Measurements from ENCODE around the gene NLRP7. TPM values are rescaled to one million over a fixed set of nuclear protein-coding genes. Genes with fewer than 3 reads are reported as not detected.
"Not testable (repeated sequence)": the region's sequence is repeated elsewhere in the genome, so short reads cannot be mapped to it uniquely, and the experiment has no call there.

The NLRP7 gene
- total RNA-seq, 2 donors from 2014 or later, result 7.6 TPM; not detected in 1

DNA sequence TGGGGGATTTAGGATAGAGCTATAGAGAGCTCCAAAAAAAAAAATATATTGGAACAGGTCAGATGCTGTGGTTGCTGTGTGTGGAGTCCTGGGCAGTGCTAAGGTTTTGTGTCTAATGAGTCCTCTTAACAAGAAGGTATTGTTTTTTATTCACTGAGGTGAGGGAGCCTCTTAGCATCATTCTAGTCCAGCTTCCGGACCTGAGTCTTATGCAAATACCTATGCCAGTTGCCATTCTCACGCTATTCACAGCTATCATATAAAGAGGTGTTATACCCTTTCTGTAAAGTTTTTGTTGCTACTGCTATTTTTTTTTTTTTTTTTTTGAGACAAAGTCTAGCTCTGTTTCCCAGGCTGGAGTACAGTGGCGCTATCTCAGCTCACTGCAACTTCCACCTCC, 20.3 kb upstream of the NLRP7 start:
- H3K9me3 ChIP-seq, result no peaks in the 10 kb centered on the region
- no peak overlapping the region for H3K4me3 ChIP-seq
- H3K27me3 ChIP-seq (replicated peaks; ENCODE audit: insufficient read depth), result no peaks in the 10 kb centered on the region
- H3K36me3 ChIP-seq, result no peaks in the 10 kb centered on the region
- TF ChIP-seq POLR2AphosphoS5 (IDR thresholded peaks at IDR 0.05) (no peak), POLR2A (IDR thresholded peaks at IDR 0.05) (no peak)
- TF ChIP-seq, protein P1, sequence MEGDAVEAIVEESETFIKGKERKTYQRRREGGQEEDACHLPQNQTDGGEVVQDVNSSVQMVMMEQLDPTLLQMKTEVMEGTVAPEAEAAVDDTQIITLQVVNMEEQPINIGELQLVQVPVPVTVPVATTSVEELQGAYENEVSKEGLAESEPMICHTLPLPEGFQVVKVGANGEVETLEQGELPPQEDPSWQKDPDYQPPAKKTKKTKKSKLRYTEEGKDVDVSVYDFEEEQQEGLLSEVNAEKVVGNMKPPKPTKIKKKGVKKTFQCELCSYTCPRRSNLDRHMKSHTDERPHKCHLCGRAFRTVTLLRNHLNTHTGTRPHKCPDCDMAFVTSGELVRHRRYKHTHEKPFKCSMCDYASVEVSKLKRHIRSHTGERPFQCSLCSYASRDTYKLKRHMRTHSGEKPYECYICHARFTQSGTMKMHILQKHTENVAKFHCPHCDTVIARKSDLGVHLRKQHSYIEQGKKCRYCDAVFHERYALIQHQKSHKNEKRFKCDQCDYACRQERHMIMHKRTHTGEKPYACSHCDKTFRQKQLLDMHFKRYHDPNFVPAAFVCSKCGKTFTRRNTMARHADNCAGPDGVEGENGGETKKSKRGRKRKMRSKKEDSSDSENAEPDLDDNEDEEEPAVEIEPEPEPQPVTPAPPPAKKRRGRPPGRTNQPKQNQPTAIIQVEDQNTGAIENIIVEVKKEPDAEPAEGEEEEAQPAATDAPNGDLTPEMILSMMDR (IDR thresholded peaks at IDR 0.05), result no peak
- H3K27ac ChIP-seq, result no peak overlapping the region
- no peaks in the 10 kb centered on the region for H3K4me1 ChIP-seq (replicated peaks)
- 85% methylated on average over 3 of the region's 3 CpGs for WGBS
- intact Hi-C loops (cut with DNase I), result no loop called here
- no peak for DNase-seq (ENCODE audit: low spot score)

- H3K27me3 ChIP-seq (replicated peaks; ENCODE audit: insufficient read depth); H3K4me1 ChIP-seq (replicated peaks); intact Hi-C loops (cut with DNase I); H3K36me3 ChIP-seq; H3K9me3 ChIP-seq; H3K27ac ChIP-seq; DNase-seq (ENCODE audit: low spot score); H3K4me3 ChIP-seq: not testable (repeated sequence)
- WGBS, result no CpG with 5 or more reads among the region's 15 CpGs
Measured at GRCh38 chr19:54965055-54965454, 17.7 kb upstream of the NLRP7 start.

DNA sequence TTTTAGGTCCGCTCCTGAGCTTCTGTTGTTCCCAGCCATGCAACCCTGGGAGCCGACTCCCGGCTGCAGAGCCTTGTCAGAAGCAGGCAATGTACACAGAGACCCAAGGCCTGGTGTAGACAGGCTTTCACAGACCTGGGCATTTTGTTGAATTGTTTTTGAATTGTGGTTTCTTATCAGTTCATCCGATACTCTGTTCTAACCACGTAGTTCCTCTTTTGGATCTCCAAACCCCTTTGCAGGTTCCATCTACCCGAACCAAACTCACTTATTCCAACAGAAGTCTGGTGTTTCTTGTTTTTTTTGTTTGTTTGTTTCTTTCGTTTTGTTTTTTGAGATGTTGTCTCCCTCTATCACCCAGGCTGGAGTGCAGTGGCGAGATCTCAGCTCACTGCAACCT, 12.5 kb upstream of the NLRP7 start:
- DNase-seq (ENCODE audit: low spot score), result no peak
- H3K4me3 ChIP-seq, result no peak overlapping the region
- TF ChIP-seq POLR2A (IDR thresholded peaks at IDR 0.05), result no peak
- no peak for TF ChIP-seq POLR2AphosphoS5 (IDR thresholded peaks at IDR 0.05)
- TF ChIP-seq, protein P1 (IDR thresholded peaks at IDR 0.05), result no peak
- H3K27ac ChIP-seq, result no peak overlapping the region
- H3K4me1 ChIP-seq (replicated peaks), result no peaks in the 10 kb centered on the region
- H3K27me3 ChIP-seq (replicated peaks; ENCODE audit: insufficient read depth), result no peaks in the 10 kb centered on the region
- intact Hi-C loops (cut with DNase I), result no loop called here
- no peaks in the 10 kb centered on the region for H3K9me3 ChIP-seq
- no peaks in the 10 kb centered on the region for H3K36me3 ChIP-seq
- 48% methylated on average over 8 of the region's 8 CpGs for WGBS

DNA sequence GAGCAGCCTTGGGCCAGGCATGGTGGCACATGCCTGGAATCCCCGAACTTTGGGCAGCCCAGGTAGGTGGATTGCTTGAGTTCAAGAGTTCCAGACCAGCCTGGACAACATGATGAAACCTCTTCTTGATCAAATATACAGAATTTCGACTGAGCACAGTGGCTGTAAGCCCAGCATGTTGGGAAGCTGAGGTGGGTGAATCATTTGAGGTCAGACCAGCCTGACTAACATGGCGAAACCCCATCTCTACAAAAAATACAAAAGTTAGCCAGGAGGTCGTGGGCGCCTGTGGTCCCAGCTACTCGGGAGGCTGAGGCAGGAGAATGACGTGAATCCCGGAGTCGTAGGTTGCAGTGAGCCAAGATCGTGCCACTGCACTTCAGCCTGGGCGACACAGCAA, 8.0 kb upstream of the NLRP7 start:
- Histone ChIP-seq H3K27ac (no peak overlapping the region), H3K4me3 (no peak overlapping the region), H3K9me3 (no peaks in the 10 kb centered on the region), H3K36me3 (no peaks in the 10 kb centered on the region), H3K27me3 (replicated peaks; ENCODE audit: insufficient read depth) (no peaks in the 10 kb centered on the region), H3K4me1 (replicated peaks) (no peaks in the 10 kb centered on the region)
- intact Hi-C loops (cut with DNase I), result no loop called here
- 93% methylated on average over 11 of the region's 11 CpGs for WGBS
- TF ChIP-seq, protein P1 (IDR thresholded peaks at IDR 0.05), result no peak
- no peak for TF ChIP-seq POLR2A (IDR thresholded peaks at IDR 0.05)
- TF ChIP-seq POLR2AphosphoS5 (IDR thresholded peaks at IDR 0.05), result no peak
- DNase-seq (ENCODE audit: low spot score), result no peak

GRCh38 chr19:54953345-54953713, 6.0 kb upstream of the NLRP7 start:
- WGBS, result 88% methylated on average over 10 of the region's 10 CpGs

GRCh38 chr19:54952591-54953344, 5.4 kb upstream of the NLRP7 start:
- Histone ChIP-seq H3K4me3 (no peak overlapping the region), H3K27ac (no peak overlapping the region), H3K27me3 (replicated peaks; ENCODE audit: insufficient read depth) (no peaks in the 10 kb centered on the region), H3K9me3 (no peaks in the 10 kb centered on the region), H3K4me1 (replicated peaks) (no peaks in the 10 kb centered on the region), H3K36me3 (no peaks in the 10 kb centered on the region)
- WGBS, result 77% methylated on average over 23 of the region's 23 CpGs
- TF ChIP-seq, protein P1 (IDR thresholded peaks at IDR 0.05), result no peak
- TF ChIP-seq POLR2AphosphoS5 (IDR thresholded peaks at IDR 0.05) (no peak), POLR2A (IDR thresholded peaks at IDR 0.05) (no peak)
- intact Hi-C loops (cut with DNase I), result no loop called here
- no peak for DNase-seq (ENCODE audit: low spot score)

More at GRCh38 chr19:54953345-54953713, 6.0 kb upstream of the NLRP7 start:
- H3K36me3 ChIP-seq; H3K27ac ChIP-seq; intact Hi-C loops (cut with DNase I); DNase-seq (ENCODE audit: low spot score); H3K4me1 ChIP-seq (replicated peaks); H3K27me3 ChIP-seq (replicated peaks; ENCODE audit: insufficient read depth); H3K4me3 ChIP-seq; H3K9me3 ChIP-seq: not testable (repeated sequence)

DNA sequence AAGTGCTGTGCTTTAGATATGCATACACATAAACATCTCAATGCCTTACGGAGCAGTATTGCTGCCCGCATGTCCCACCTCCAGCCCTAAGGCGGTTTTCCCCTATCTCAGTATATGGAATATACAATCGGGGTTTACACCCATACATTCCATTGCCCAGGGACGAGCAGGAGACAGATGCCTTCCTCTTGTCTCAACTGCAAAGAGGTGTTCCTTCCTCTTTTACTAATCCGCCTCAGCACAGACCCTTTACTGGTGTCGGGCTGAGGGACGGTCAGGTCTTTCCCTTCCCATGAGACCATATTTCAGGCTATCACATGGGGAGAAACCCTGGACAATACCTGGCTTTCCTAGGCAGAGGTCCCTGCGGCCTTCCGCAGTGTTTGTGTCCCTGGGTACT, 3.2 kb upstream of the NLRP7 start:
- H3K9me3 ChIP-seq; intact Hi-C loops (cut with DNase I): not testable (repeated sequence)
- WGBS, result 63% methylated on average over 10 of the region's 10 CpGs

More for the DNA sequence above, 3.2 kb upstream of the NLRP7 start:
- H3K27me3 ChIP-seq (replicated peaks; ENCODE audit: insufficient read depth); H3K27ac ChIP-seq; H3K4me1 ChIP-seq (replicated peaks); H3K36me3 ChIP-seq; DNase-seq (ENCODE audit: low spot score); H3K4me3 ChIP-seq: not testable (repeated sequence)

Measured in prostate gland (tissue), 2 donors.